SHP77 treated with DMSO at 0.1 percent for 48 hours (cell line): Measurements from ENCODE around the gene GRIN2A.

Experiments
- DNase-seq: peaks from one replicate; lab custom pipeline; 2025; lab: John Stamatoyannopoulos, UW

The GRIN2A gene

GRCh38 chr16:9817586-9817985, 364.6 kb downstream of the GRIN2A start:
- DNase-seq = no peak

DNA sequence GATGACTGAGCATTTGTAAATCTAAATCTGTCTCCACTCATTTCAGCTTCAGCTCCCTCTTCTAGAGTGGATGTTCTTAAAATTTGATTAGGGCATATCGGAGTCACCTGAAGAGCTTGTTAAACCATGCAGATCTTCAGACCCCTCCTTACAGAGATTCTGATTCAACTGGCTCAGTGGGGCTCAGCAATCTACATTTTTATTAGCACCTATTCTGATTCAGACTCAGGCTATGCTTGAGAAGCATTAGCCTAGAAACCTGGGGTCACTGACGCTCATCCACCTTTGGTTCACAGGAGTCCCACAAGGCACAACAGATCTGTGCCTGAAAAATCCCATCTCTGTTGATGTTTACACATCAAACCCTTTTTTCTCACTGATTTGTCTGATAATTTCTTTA, 365.6 kb downstream of the GRIN2A start:
- no peak for DNase-seq

DNA sequence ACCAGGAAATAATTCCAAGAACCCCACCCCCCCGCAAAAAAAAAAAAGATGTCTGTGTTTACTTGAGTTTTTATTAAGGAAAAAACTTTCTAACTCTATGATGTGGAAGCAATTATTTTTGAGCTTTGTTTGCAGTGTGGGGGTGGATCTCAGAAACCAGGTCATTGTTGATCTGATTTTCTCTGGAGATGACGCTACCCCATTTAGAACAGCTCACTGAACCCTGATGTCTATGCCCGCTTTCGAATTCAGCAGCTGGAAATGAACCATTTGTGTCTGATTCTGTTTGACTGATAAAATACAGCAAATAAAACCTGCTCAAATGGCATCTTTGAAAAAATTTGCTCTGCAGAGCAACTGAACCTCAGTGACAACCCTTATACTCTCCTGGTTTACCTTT, 368.6 kb downstream of the GRIN2A start:
- DNase-seq = no peak

DNA sequence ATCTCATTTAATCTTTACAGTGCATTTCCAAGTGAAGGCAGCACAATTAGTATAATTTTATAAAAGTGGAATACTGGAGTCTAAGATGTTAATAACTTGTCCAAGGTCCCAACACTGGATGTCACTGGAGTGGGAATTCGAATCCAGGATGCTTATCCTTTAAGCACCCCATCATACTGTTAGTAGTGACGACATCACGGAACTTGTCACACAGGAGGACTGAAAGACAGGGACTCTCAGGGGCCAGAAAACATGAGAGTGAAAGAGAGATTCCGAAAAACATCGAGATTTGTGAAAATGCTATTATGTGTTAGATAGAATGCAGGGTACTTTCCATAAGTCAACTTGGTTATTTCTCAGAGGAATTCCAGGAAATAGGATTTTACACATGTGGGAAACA, 374.0 kb downstream of the GRIN2A start:
- DNase-seq = no peak

DNA sequence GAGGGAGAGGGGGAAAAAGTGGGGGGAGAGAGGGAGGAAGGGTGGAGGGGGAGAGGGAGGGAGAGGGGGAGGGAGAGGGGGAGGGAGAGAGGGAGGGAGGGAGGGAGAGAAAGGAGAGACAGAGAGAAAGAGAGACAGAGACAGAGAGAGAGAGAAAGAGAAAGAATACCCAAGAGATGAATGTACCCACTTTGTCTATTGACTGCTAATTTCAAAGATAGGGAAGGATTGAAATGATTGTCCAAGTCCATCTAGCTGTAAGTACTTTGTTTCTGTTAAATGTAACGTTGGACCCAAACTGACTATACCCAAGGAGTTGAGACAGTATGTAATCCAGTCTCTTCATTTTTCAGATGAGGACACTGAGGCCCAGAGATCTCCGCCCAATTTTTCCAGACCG, 374.9 kb downstream of the GRIN2A start:
- no peak for DNase-seq

DNA sequence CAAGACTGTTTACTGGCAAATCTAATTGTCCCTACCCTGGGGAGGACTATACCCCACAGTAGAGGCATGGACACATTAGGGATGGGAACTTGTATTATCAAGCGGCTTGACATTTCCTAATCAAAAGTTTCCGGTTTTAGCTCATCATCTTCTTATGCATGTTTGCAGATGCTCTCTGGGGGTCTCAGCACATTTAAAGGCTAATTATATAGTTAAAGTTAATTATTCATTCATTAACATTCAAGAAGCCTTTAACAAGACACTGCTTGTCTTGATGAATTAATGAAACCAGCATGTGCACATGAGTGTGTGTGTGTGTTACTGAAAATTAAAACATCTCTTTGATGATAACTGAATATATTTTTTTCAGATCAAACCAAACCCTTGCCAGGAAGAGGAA, 377.1 kb downstream of the GRIN2A start:
- DNase-seq = no peak

GRCh38 chr16:9802160-9802559, 380.1 kb downstream of the GRIN2A start:
- no peak for DNase-seq

DNA sequence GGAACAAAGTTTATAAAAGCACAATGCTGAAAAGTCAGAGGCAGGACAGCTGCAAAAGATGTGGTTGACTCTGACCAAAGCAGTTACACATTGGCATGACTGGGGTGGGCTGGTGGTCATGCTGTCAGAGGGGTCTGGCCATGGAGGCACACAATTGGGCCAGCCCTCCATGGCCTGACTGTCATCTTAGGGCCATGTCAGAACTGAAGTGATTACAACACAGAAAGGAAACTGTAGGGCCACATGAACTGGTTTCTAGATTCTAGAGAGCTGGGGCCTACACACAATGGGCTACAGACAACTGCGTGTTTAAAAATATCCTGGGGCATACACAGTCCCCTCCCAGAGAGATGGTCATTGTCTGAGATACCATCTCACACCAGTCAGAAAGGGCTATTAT, 380.6 kb downstream of the GRIN2A start:
- DNase-seq = no peak

GRCh38 chr16:9800186-9800738, 382.0 kb downstream of the GRIN2A start:
- DNase-seq = no peak

- DNase-seq = no peak
Observed at GRCh38 chr16:9798952-9799580, 383.2 kb downstream of the GRIN2A start.

DNA sequence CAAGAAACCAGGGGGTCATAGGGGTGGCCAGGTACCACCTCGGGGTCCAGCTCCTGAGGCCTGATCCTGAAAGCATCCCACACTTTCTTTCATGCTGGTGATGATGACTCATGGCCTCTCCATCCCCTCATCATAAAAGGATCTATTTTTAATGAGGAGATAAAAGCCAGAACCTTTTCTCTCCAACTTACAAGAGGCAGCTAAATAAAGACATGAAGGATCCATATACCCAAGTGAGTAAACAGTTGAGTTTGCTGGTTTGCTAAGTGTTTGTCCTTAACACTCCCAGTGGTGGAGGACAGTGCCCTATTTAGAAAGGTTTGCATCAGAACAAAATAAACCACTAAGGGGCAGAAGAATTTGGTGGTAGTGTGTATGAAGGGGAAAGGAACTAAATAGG, 383.8 kb downstream of the GRIN2A start:
- DNase-seq = no peak

DNA sequence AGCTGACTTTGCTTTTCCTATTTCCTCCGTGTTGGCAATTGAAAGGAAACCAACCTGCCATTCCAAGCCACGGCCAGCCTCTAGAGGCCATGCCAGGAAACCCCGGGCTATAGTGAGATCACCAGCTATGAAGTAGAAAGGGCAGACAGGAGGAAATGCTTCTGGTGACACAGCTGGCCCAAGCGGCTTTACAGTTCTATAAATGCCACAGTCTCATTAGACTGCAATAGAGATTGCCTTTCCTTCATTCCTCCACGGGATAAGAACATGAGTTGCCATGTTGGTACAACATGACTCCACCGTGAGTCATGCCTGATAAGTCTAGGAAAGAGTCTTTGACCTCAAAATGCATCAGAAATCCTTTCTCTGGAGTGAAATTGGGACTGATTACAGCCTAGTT, 384.9 kb downstream of the GRIN2A start:
- DNase-seq = no peak

- no peak for DNase-seq
Observed at GRCh38 chr16:9793623-9794022, 388.6 kb downstream of the GRIN2A start.

GRCh38 chr16:9791556-9791955, 390.7 kb downstream of the GRIN2A start:
- DNase-seq = no peak

- DNase-seq = no peak
Observed at GRCh38 chr16:9790199-9790598, 392.0 kb downstream of the GRIN2A start.

DNA sequence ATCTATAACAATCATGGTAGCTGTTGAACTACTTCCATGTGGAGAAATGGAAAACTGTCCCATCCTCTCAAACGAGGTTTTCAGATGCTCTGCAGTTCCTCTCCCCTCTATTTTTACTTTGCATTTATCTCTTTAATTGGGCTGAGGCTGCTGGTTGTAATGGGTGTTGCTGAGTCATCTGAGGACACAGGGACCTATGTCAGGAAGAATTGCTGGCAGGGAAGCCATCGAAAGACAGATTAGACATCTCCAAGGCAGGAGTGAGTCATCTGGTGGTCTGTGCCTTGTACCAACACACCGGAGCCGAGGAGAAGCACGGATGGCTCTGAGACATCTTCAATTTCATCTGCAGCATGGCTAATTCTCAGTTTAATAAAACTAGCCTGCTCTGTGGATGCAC, 394.5 kb downstream of the GRIN2A start:
- DNase-seq = no peak

- no peak for DNase-seq
Observed at GRCh38 chr16:9780831-9781230, 401.4 kb downstream of the GRIN2A start.

- DNase-seq = no peak
Observed at GRCh38 chr16:9778849-9779248, 403.4 kb downstream of the GRIN2A start.

DNA sequence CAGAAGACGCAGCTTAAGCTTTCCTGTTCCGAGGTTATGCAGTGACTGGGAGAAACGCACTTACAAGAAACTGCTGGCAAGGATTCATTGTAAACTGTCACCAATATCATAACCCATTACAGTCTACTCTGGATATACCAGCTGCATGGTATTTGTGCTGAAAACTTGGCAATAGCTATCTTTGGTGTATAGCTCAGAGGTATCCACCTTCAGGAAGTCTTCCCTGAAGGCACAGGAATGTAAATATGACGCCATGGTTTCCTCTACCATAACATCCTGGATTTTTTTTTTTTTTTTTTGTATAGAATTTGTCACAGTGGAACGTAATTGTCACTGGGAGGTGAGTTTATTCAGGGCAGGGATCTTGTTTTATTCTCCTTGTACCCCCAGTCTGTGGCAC, 406.2 kb downstream of the GRIN2A start:
- DNase-seq = no peak

DNA sequence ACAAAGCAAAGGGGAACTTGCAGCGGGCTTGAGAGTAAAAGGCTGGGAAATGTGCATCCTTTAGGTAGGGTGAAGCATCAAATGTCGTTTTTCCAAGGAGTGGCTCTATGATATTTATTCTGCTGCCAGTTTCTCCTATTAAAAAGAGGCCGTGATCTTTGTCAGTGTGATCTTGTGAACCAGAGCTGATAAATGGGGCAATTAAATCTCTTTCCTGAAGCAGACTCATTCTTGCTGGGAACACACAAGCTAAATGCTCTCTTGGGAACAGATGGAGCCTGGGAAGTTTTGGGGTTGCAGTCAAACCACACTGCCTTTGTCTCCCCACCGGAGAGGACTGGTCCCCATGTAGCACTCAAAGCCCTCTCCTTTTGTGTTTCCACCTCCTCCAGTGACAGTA, 408.9 kb downstream of the GRIN2A start:
- no peak for DNase-seq

DNA sequence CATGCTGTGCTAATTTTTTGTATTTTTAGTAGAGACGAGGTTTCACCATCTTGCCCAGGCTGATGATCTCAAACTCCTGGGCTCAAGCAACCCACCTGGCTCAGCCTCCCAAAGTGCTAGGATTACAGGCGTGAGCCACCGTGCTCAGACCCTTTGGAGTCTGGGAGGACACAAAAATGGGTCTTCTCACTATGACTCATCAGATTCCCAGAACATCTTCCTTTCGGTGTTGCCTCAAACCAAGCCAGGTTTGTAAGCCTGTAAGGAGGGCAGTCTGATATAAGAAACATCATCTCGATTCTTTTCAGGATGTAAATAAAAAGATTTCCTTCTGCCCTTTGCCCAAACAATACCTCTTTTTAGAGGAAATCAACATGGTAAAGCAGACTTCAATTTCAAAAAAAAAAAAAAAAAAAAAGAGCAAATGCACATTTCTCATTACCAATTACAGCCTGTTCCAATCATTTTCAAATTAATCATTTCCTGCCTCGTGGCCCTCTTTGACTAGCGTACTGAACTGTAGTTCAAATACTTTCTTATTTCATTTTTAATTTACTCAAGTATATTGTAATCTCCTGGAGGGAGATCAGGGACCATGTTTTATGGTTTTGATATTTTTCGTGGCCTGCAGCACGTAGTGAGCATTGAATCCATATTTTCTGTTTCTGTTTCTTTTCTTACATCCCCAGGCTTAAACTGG, 409.6 kb downstream of the GRIN2A start:
- DNase-seq = no peak

- no peak for DNase-seq
Observed at GRCh38 chr16:9766891-9767290, 415.3 kb downstream of the GRIN2A start.

DNA sequence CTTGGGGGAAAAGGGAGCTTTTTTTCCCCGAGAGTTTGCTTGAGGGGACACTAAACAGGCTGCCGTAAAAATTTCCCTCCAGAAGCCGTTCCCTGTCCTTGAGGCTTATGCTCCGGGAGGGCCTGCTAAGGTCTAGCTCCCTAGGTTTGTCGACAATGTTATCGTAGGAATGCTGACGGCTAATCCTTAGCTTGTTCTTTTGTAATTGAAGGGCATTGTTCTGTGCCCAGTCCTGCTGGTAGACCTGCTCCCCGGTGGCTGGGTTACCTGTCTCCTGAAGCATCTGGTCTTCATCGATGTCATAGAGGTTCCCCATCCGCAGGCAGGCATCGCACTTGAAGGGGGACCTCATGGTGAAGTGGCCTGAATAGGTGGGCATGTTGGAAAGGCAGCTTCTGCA, 418.7 kb downstream of the GRIN2A start:
- DNase-seq = no peak

DNA sequence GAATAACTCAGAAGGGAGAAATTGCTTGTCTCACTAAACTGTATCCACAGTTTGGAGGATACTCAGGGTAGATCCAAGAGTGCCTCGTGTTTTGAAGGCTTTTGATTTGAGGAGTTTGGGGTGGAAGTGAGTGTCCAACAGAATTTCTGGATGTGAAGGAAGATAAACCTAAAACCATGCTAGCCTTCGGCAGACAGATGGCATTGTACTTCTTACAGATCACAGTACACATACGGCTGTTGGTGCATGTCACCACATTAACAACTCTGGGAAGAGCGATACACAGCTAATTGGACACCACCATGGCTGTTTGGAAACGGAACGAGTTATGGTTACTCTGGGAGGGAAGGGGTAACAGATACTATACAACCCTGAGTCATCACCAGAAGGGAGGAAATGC, 420.4 kb downstream of the GRIN2A start:
- DNase-seq = no peak
